Osteocyte (in vitro differentiated cells): ENCODE results near the gene MICU1. TPM values are rescaled to one million over a fixed set of nuclear protein-coding genes. Genes with fewer than 3 reads are reported as not detected.

Experiments
- DNase-seq: peaks from one replicate; pipeline ENCODE4 v3.0.0; 2021; ENCODE audit warnings: mixed read lengths; ENCODE audit not compliant: unreplicated experiment; ENCODE audit errors: extremely low spot score
- H3K27ac Mint-ChIP-seq: one replicate; pipeline ENCODE4 v1.8.0; 2021; ENCODE audit warnings: mild to moderate bottlenecking, mixed read lengths; ENCODE audit not compliant: unreplicated experiment
- H3K27me3 Mint-ChIP-seq: one replicate; pipeline ENCODE4 v1.8.0; 2021; ENCODE audit warnings: mixed read lengths; ENCODE audit not compliant: unreplicated experiment
- H3K36me3 Mint-ChIP-seq: one replicate; pipeline ENCODE4 v1.8.0; 2021; ENCODE audit warnings: mixed read lengths; ENCODE audit not compliant: unreplicated experiment
- H3K4me1 Mint-ChIP-seq: one replicate; pipeline ENCODE4 v1.8.0; 2021; ENCODE audit warnings: mixed read lengths; ENCODE audit not compliant: unreplicated experiment
- H3K4me3 Mint-ChIP-seq: one replicate; pipeline ENCODE4 v1.8.0; 2021; ENCODE audit warnings: mild to moderate bottlenecking, moderate library complexity, mixed read lengths; ENCODE audit not compliant: unreplicated experiment
- H3K9me3 Mint-ChIP-seq: one replicate; pipeline ENCODE4 v1.8.0; 2021; ENCODE audit warnings: mixed read lengths; ENCODE audit not compliant: unreplicated experiment
- total RNA-seq: library from RNA; stranded (reverse); gene quantifications from 2 replicates; pipeline ENCODE4 v1.2.1, GENCODE V29; 2021
- TF ChIP-seq, protein P1 (sequence below): fragments of 200-600 bp; sonication (generic); IDR thresholded peaks from 2 replicates; pipeline ENCODE4 v1.5.0; 2021; ENCODE audit warnings: antibody characterized with exemption, mild to moderate bottlenecking, moderate library complexity

Gene MICU1
- total RNA-seq, 1 donor from 2014 or later, result 58.9 TPM

- Mint-ChIP-seq H3K27ac (no peak overlapping the region), H3K4me1 (peaks cover 21% of the 10 kb centered on the region), H3K4me3 (no peak overlapping the region), H3K27me3 (no peaks in the 10 kb centered on the region), H3K9me3 (peaks cover 10% of the 10 kb centered on the region), H3K36me3 (peaks cover 22% of the 10 kb centered on the region)
- TF ChIP-seq, protein P1, sequence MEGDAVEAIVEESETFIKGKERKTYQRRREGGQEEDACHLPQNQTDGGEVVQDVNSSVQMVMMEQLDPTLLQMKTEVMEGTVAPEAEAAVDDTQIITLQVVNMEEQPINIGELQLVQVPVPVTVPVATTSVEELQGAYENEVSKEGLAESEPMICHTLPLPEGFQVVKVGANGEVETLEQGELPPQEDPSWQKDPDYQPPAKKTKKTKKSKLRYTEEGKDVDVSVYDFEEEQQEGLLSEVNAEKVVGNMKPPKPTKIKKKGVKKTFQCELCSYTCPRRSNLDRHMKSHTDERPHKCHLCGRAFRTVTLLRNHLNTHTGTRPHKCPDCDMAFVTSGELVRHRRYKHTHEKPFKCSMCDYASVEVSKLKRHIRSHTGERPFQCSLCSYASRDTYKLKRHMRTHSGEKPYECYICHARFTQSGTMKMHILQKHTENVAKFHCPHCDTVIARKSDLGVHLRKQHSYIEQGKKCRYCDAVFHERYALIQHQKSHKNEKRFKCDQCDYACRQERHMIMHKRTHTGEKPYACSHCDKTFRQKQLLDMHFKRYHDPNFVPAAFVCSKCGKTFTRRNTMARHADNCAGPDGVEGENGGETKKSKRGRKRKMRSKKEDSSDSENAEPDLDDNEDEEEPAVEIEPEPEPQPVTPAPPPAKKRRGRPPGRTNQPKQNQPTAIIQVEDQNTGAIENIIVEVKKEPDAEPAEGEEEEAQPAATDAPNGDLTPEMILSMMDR, result no peak
- DNase-seq, result no peak
Observed at GRCh38 chr10:72615970-72616369, 9.9 kb downstream of the MICU1 start.

DNA sequence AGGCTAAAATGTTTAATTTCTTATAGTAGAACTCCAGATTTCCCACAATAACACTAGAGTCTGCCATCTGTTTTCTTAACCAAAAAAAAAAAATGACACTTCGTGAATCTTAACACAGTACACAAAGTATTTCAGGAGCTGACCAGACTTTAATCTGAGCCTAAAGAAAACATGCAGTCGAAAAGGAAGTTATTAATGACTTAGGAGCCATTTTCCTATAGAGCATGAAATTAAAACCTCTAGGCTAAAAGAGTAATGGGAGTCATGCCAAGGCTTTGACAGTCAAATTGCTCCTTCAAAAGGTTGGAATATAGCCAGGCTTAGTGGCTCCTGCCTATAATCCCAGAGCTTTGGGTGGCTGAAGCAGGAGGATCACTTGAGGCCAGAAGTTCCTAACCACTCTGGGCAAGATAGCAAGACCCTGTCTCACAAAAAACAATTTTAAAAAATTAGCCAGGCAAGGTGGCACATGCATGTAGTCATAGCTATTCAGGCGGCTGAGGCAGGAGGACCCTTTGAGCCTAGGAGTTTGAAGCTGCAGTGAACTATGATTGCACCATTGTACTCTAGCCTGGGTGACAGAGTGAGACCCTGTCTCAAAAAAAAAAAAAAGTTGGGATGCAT lies 13.6 kb downstream of the MICU1 start:
- peaks cover 21% of the 10 kb centered on the region for H3K4me1 Mint-ChIP-seq
- DNase-seq, result no peak
- H3K27ac Mint-ChIP-seq, result peak overlapping the region; percentile 52
- H3K36me3 Mint-ChIP-seq, result peaks cover 24% of the 10 kb centered on the region
- peaks cover 10% of the 10 kb centered on the region for H3K9me3 Mint-ChIP-seq
- no peak overlapping the region for H3K4me3 Mint-ChIP-seq
- no peaks in the 10 kb centered on the region for H3K27me3 Mint-ChIP-seq
- TF ChIP-seq, protein P1, result no peak

DNA sequence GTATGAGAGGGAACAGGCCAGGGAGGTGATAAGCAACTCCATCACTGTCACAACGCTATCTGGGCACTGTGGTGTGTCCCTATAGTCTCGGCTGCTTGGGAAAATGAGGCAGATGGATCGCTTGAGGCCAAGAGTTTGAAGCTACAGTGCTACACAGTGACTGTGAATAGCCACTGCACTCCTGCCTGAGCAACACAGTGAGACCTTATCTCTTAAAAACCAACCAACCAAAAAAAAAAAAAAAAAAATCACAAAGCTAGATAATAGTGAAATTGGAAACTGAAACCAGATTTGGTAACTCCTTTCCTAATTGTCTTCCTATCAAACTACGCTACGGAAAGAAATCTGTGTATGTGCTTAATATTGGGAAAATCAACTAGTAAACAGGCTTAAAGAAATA lies 14.1 kb downstream of the MICU1 start:
- no peak for DNase-seq

GRCh38 chr10:72610466-72610865 lies 15.4 kb downstream of the MICU1 start:
- TF ChIP-seq, protein P1, result no peak
- no peak for DNase-seq

More for the DNA sequence above, 14.1 kb downstream of the MICU1 start:
- Mint-ChIP-seq H3K4me3 (no peak overlapping the region), H3K9me3 (peaks cover 7% of the 10 kb centered on the region), H3K27me3 (no peaks in the 10 kb centered on the region), H3K4me1 (peaks cover 17% of the 10 kb centered on the region), H3K36me3 (peaks cover 20% of the 10 kb centered on the region), H3K27ac (peak overlapping the region; percentile 52)
- TF ChIP-seq, protein P1, result no peak

DNA sequence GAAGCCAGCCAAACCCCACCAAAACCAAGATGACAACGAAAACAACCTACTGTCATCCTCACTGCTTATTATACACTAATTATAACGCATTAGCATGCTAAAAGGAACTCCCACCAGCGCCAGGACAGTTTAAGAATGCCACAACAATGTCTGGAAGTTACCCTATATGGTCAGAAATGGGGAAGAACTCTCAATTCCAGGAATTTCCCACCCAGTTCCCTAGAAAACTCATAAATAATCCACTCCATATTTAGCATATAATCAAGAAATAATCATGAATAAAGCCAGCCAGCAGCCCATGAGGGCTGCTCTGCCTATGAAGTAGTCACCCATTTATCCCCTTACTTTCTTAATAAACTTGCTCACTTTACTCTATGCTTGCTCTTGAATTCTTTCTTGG lies 20.8 kb downstream of the MICU1 start:
- H3K27ac Mint-ChIP-seq, result no peak overlapping the region

More at GRCh38 chr10:72610466-72610865, 15.4 kb downstream of the MICU1 start:
- Mint-ChIP-seq H3K9me3 (no peaks in the 10 kb centered on the region), H3K4me3 (no peak overlapping the region), H3K36me3 (peaks cover 12% of the 10 kb centered on the region), H3K27me3 (no peaks in the 10 kb centered on the region), H3K4me1 (peaks cover 14% of the 10 kb centered on the region), H3K27ac (no peak overlapping the region)

More for the DNA sequence above, 20.8 kb downstream of the MICU1 start:
- no peak for DNase-seq
- TF ChIP-seq, protein P1, result no peak
- no peaks in the 10 kb centered on the region for H3K27me3 Mint-ChIP-seq
- peaks cover 8% of the 10 kb centered on the region for H3K36me3 Mint-ChIP-seq
- no peaks in the 10 kb centered on the region for H3K4me1 Mint-ChIP-seq
- no peaks in the 10 kb centered on the region for H3K9me3 Mint-ChIP-seq
- H3K4me3 Mint-ChIP-seq, result no peak overlapping the region
